OCI-LY7 (cell line): ENCODE measurements around the gene TPSB2. TPM values are rescaled to one million over a fixed set of nuclear protein-coding genes. Genes with fewer than 3 reads are reported as not detected.
"Not testable (repeated sequence)": the region's sequence is repeated elsewhere in the genome, so short reads cannot be mapped to it uniquely, and the experiment has no call there.

Experiments
- BruUV-seq: library from RNA; stranded (reverse); fragments of 400-500 nt; replicated peaks from 2 replicates; lab custom pipeline; 2021; lab: Mats Ljungman, UMichigan
- CTCF ChIA-PET: fragments of 300-600 bp; sonication (Branson Sonifier 250); formaldehyde crosslinking; loops from one replicate; lab custom pipeline; 2022; ENCODE audit warnings: antibody characterized with exemption; ENCODE audit not compliant: unreplicated experiment; lab: Charles Lee
- POLR2A ChIA-PET: fragments of 300-600 bp; sonication (Branson Sonifier 250); formaldehyde crosslinking; loops from one replicate; lab custom pipeline; 2022; ENCODE audit warnings: antibody characterized with exemption; lab: Charles Lee
- DNase-seq: peaks from one replicate; pipeline ENCODE4 v3.0.0-alpha.2; 2015; ENCODE audit warnings: low spot score
- H2AFZ ChIP-seq: fragments of 200-600 bp; sonication (generic), shearing (Covaris generic); 2 replicates; pipeline ENCODE4 v1.6.1; 2014; ENCODE audit warnings: mild to moderate bottlenecking, antibody characterized with exemption, low read length, moderate library complexity
- H3K27ac ChIP-seq: fragments of 200-600 bp; sonication (generic); 2 replicates; pipeline ENCODE4 v1.5.1; 2014; ENCODE audit warnings: mixed run types, low read depth, mild to moderate bottlenecking, moderate library complexity, low read length, inconsistent platforms; ENCODE audit not compliant: poor library complexity, severe bottlenecking
- H3K36me3 ChIP-seq: fragments of 200-600 bp; sonication (generic); 2 replicates; pipeline ENCODE4 v1.6.1; 2014; ENCODE audit warnings: mild to moderate bottlenecking, antibody characterized with exemption, low read length, moderate library complexity, mixed read lengths; ENCODE audit not compliant: insufficient read depth
- H3K4me1 ChIP-seq: fragments of 200-600 bp; sonication (generic); 2 replicates; pipeline ENCODE4 v1.5.1; 2014; ENCODE audit warnings: mild to moderate bottlenecking, low read length; ENCODE audit not compliant: insufficient read depth, poor library complexity, severe bottlenecking
- H3K4me2 ChIP-seq: fragments of 200-600 bp; sonication (generic); 2 replicates; pipeline ENCODE4 v1.6.1; 2014; ENCODE audit warnings: mild to moderate bottlenecking, low read length
- H3K4me3 ChIP-seq: fragments of 200-600 bp; sonication (generic); 2 replicates; pipeline ENCODE4 v1.5.1; 2014; ENCODE audit warnings: mild to moderate bottlenecking, low read depth, low read length; ENCODE audit not compliant: poor library complexity, severe bottlenecking
- H3K79me2 ChIP-seq: fragments of 200-600 bp; sonication (generic); 2 replicates; pipeline ENCODE4 v1.6.1; 2016; ENCODE audit warnings: low read depth, mild to moderate bottlenecking, low read length, moderate library complexity, mixed read lengths; ENCODE audit not compliant: insufficient read depth
- H3K9me2 ChIP-seq: fragments of 200-600 bp; sonication (generic); 2 replicates; pipeline ENCODE4 v1.6.1; 2016; ENCODE audit warnings: mild to moderate bottlenecking, low read length, mixed read lengths; ENCODE audit not compliant: insufficient read depth
- H3K9me3 ChIP-seq: fragments of 200-600 bp; sonication (generic); 2 replicates; pipeline ENCODE4 v1.6.1; 2014; ENCODE audit warnings: mild to moderate bottlenecking, mixed run types, low read length, mixed read lengths
- H4K20me1 ChIP-seq: fragments of 200-600 bp; sonication (generic); 2 replicates; pipeline ENCODE4 v1.6.1; 2014; ENCODE audit warnings: mild to moderate bottlenecking, antibody characterized with exemption, low read length, moderate library complexity, mixed read lengths; ENCODE audit not compliant: insufficient read depth
- CTCF ChIP-seq: fragments of 200-600 bp; sonication (generic); conservative IDR thresholded peaks from 2 replicates; pipeline ENCODE4 v1.5.1; 2014; ENCODE audit warnings: mild to moderate bottlenecking, antibody characterized with exemption, low read length, moderate library complexity, mixed read lengths
- EZH2phosphoT487 ChIP-seq: fragments of 200-600 bp; sonication (generic); IDR thresholded peaks from 2 replicates; pipeline ENCODE4 v1.6.1; 2018; ENCODE audit warnings: low read depth, borderline replicate concordance, mild to moderate bottlenecking, mixed run types, antibody characterized with exemption, low read length, moderate library complexity, mixed read lengths
- intact Hi-C: fragments of 100-400 bp; cut with micrococcal nuclease; formaldehyde crosslinking; loops from one replicate; pipeline ENCODE4 v1.10.0; 2022; ENCODE audit not compliant: unreplicated experiment
- total RNA-seq, 2 experiments: library from RNA; depleted of rRNA in 1 of 2; stranded (reverse); fragments of >200 nt in 1 of 2; shearing (Covaris generic) in 1 of 2; gene quantifications; 2 replicates each; pipeline ENCODE4 v1.2.3, GENCODE V29; 2014 to 2022

The TPSB2 gene
- total RNA-seq, 2 experiments from 2014 or later, result not detected

DNA sequence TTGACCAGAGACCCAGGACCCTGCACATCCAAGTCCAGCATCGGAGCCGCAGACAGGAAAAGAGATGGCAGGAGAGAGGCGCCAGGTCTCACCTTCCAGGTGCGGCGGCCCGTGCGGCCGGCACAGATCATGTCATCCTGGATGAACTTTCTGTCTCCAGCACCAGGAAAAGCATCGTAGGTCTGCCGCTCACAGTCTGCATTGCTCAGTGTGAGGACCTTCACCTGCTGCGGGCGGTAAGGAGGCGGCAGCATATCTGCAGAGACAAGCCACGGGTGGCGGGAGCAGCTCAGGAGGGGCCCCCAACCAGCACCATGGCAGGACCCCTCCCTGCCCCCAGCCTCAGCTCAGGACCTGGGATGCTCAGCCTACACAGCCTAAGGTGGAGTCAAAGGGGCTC lies 43.8 kb upstream of the TPSB2 start:
- no peak for TF ChIP-seq CTCF
- no peak for TF ChIP-seq EZH2phosphoT487
- H3K4me3 ChIP-seq, result no peak overlapping the region
- H3K4me2 ChIP-seq, result no peak overlapping the region
- no peaks in the 10 kb centered on the region for H3K9me2 ChIP-seq
- DNase-seq, result no peak
- no peak overlapping the region for H3K27ac ChIP-seq
- CTCF ChIA-PET, result no interaction called here
- intact Hi-C loops, result no loop called here
- H3K4me1 ChIP-seq, result no peaks in the 10 kb centered on the region
- no peaks in the 10 kb centered on the region for H4K20me1 ChIP-seq
- H3K9me3 ChIP-seq, result no peaks in the 10 kb centered on the region
- H3K36me3 ChIP-seq, result no peaks in the 10 kb centered on the region
- POLR2A ChIA-PET, result no interaction called here
- H3K79me2 ChIP-seq, result no peaks in the 10 kb centered on the region
- H2AFZ ChIP-seq, result no peak overlapping the region
- no TSS peak for BruUV-seq

GRCh38 chr16:1272453-1273198 lies 42.6 kb upstream of the TPSB2 start:
- no TSS peak for BruUV-seq
- no peaks in the 10 kb centered on the region for H3K9me2 ChIP-seq
- H4K20me1 ChIP-seq, result no peaks in the 10 kb centered on the region
- H3K36me3 ChIP-seq, result no peaks in the 10 kb centered on the region
- no peak overlapping the region for H2AFZ ChIP-seq
- ChIA-PET POLR2A (no interaction called here), CTCF (no interaction called here)
- H3K79me2 ChIP-seq, result no peaks in the 10 kb centered on the region
- TF ChIP-seq EZH2phosphoT487, result no peak
- no peak for TF ChIP-seq CTCF
- no peaks in the 10 kb centered on the region for H3K9me3 ChIP-seq
- intact Hi-C loops, result no loop called here
- no peak for DNase-seq
- H3K4me1 ChIP-seq, result no peaks in the 10 kb centered on the region
- H3K4me3 ChIP-seq, result no peak overlapping the region
- no peak overlapping the region for H3K4me2 ChIP-seq
- no peak overlapping the region for H3K27ac ChIP-seq

- BruUV-seq, H3K9me3 ChIP-seq, H3K36me3 ChIP-seq, POLR2A ChIA-PET, H2AFZ ChIP-seq, DNase-seq, H3K27ac ChIP-seq, H3K4me2 ChIP-seq, H3K4me3 ChIP-seq, H4K20me1 ChIP-seq, H3K4me1 ChIP-seq, H3K79me2 ChIP-seq, H3K9me2 ChIP-seq, intact Hi-C loops, CTCF ChIA-PET: not testable (repeated sequence)
Observed at GRCh38 chr16:1271724-1272413, 41.9 kb upstream of the TPSB2 start.
